Esophagus muscularis mucosa (tissue), 3 donors: ENCODE data around the gene OSR1.

Source experiments
- CTCF ChIP-seq, 3 experiments: fragments of 200-600 bp in 2 of 3; fragments of 450-650 bp in 1 of 3; sonication (generic) in 2 of 3; IDR thresholded peaks; one replicate each; pipeline ENCODE4 v1.5.1; 2017 to 2019; ENCODE audit warnings: antibody characterized with exemption in 3 of 3, mild to moderate bottlenecking in 2 of 3, moderate library complexity in 1 of 3
- POLR2AphosphoS5 ChIP-seq, 2 donors: sonication (generic); formaldehyde crosslinking; IDR thresholded peaks; one replicate each; pipeline ENCODE4 v1.6.1; 2017; ENCODE audit warnings: antibody characterized with exemption in 2 of 2

GRCh38 chr2:19362094-19362754 is 3.8 kb upstream of the OSR1 start:
- no peak for TF ChIP-seq POLR2AphosphoS5 (IDR thresholded peaks at IDR 0.05)
- no peak for TF ChIP-seq CTCF (IDR thresholded peaks at IDR 0.05)
